ENCODE results near the gene CDS1.
A peak's percentile ranks its signal among the peaks of the same experiment; 100 is the strongest.
"Not testable (repeated sequence)": the region's sequence is repeated elsewhere in the genome, so short reads cannot be mapped to it uniquely, and the experiment has no call there.

CDS1 gene
- total RNA-seq, result 1.1 to 9.2 (median 5.9) reads per million in 17 experiments

GRCh38 chr4:84582988-84583875 is at the start of gene CDS1:
TSS of gene CDS1 (plus strand) at chr4:84583127. CDS start at chr4:84583402, 275 bp downstream.
- DNase-seq, result peak; percentile 11 to 53 (median 32)

- DNase-seq, result no peak
Measured at GRCh38 chr4:84535901-84536300, 47.0 kb upstream of the CDS1 start.

- no peak for DNase-seq
Measured at GRCh38 chr4:84545093-84545492, 37.8 kb upstream of the CDS1 start.

GRCh38 chr4:84547211-84547610 is 35.7 kb upstream of the CDS1 start:
- peak; percentile 17 to 58 (median 52) for DNase-seq

GRCh38 chr4:84549191-84549590 is 33.7 kb upstream of the CDS1 start:
- not testable (repeated sequence) for DNase-seq

GRCh38 chr4:84562156-84562555 is 20.8 kb upstream of the CDS1 start:
- DNase-seq, result no peak

- DNase-seq, result no peak
Measured at GRCh38 chr4:84563002-84563401, 19.9 kb upstream of the CDS1 start.

- DNase-seq, result no peak
Measured at GRCh38 chr4:84565951-84566350, 17.0 kb upstream of the CDS1 start.

- no peak for DNase-seq
Measured at GRCh38 chr4:84568496-84568895, 14.4 kb upstream of the CDS1 start.

- no peak for DNase-seq
Measured at GRCh38 chr4:84569009-84569408, 13.9 kb upstream of the CDS1 start.

- DNase-seq, result peak; percentile 67 to 85 (median 76)
Measured at GRCh38 chr4:84573385-84574068, 9.4 kb upstream of the CDS1 start.

GRCh38 chr4:84574069-84574720 is 8.7 kb upstream of the CDS1 start:
- DNase-seq, result peak; percentile 74 to 90 (median 80)

- peak; percentile 40 to 75 (median 60) for DNase-seq
Measured at GRCh38 chr4:84578540-84579402, 4.2 kb upstream of the CDS1 start.

GRCh38 chr4:84579403-84579776 is 3.5 kb upstream of the CDS1 start:
- no peak for DNase-seq

GRCh38 chr4:84582302-84582987 is 482 bp upstream of the CDS1 start:
- peak; percentile 61 to 87 (median 70) for DNase-seq

- DNase-seq, result peak in 2 of 4 experiments; percentile 38 to 39
Measured at GRCh38 chr4:84583876-84584380, 1.0 kb downstream of the CDS1 start.

GRCh38 chr4:84585251-84585650 is 2.3 kb downstream of the CDS1 start:
- no peak for DNase-seq

- no peak for DNase-seq
Measured at GRCh38 chr4:84594724-84595123, 11.8 kb downstream of the CDS1 start.

GRCh38 chr4:84596826-84597225 is 13.9 kb downstream of the CDS1 start:
- DNase-seq, result peak; percentile 26 to 59 (median 58)

GRCh38 chr4:84597450-84597849 is 14.5 kb downstream of the CDS1 start:
- peak; percentile 13 to 52 (median 20) for DNase-seq

GRCh38 chr4:84606645-84607044 is 23.7 kb downstream of the CDS1 start:
- no peak for DNase-seq

All from suppressor macrophage (primary cell).